Body of pancreas (tissue), 4 donors: ENCODE data around the gene CRYGN. TPM values are rescaled to one million over a fixed set of nuclear protein-coding genes. Genes with fewer than 3 reads are reported as not detected.

Source experiments
- ATAC-seq: fragments of 150-250 bp; one replicate; pipeline ENCODE4 v1.9.1; 2016
- DNase-seq, 4 donors: peaks; one replicate each; pipeline ENCODE4 v3.0.0-alpha.2; 2019
- H3K27ac ChIP-seq, 4 donors: fragments of 200-600 bp; sonication (generic); 1 replicate in 3 of 4; 2 replicates in 1 of 4; pipeline versions ENCODE4 v1.5.1 to v1.6.1; 2016 to 2019; ENCODE audit warnings: mild to moderate bottlenecking in 1 of 4, mixed read lengths in 1 of 4, moderate library complexity in 1 of 4
- H3K27me3 ChIP-seq, 2 donors: fragments of 200-600 bp; sonication (generic); one replicate each; pipeline ENCODE4 v1.6.0; 2016; ENCODE audit warnings: mild to moderate bottlenecking in 1 of 2
- H3K36me3 ChIP-seq, 2 donors: fragments of 200-600 bp; sonication (generic); replicated peaks in 1 of 2; 2 replicates each; pipeline ENCODE4 v1.5.1; 2016; ENCODE audit warnings: low read depth in 2 of 2; ENCODE audit not compliant: insufficient read depth in 1 of 2
- H3K4me1 ChIP-seq: fragments of 200-600 bp; sonication (generic); one replicate; pipeline ENCODE4 v1.6.0; 2016
- H3K4me3 ChIP-seq, 2 donors: fragments of 200-600 bp; sonication (generic); 1 replicate in 1 of 2; 2 replicates in 1 of 2; pipeline ENCODE4 v1.5.1; 2016 to 2019
- H3K9me3 ChIP-seq, 3 donors: fragments of 200-600 bp; sonication (generic); 1 replicate in 2 of 3; 2 replicates in 1 of 3; pipeline ENCODE4 v1.5.1; 2016
- CTCF ChIP-seq, 7 experiments: fragments of 450-650 bp in 4 of 7; fragments of 200-600 bp in 3 of 7; sonication (generic) in 3 of 7; IDR thresholded peaks; one replicate each; pipeline ENCODE4 v1.5.1; 2016 to 2019; ENCODE audit warnings: antibody characterized with exemption in 7 of 7
- POLR2A ChIP-seq, 3 donors: fragments of 450-650 bp; IDR thresholded peaks; one replicate each; pipeline ENCODE4 v1.6.1; 2016; ENCODE audit warnings: antibody characterized with exemption in 3 of 3, mild to moderate bottlenecking in 2 of 3
- WGBS, 2 donors: methylation state at CpG; one replicate each; pipeline ENCODE4 v1.1.5; 2017; 5-methylcytosine and 5-hydroxymethylcytosine counted together
- intact Hi-C: fragments of 100-400 bp; cut with DNase I; formaldehyde crosslinking; loops from one replicate; pipeline ENCODE4 v1.15.1; 2023
- total RNA-seq, 2 donors: library from RNA; depleted of rRNA; stranded (reverse); fragments of >200 nt; gene quantifications; one replicate each; pipeline ENCODE4 v1.1.0, GENCODE V29; 2016

CRYGN gene
- total RNA-seq, 2 donors from 2014 or later, result not detected

- no peak overlapping the region for H3K27ac ChIP-seq
- ATAC-seq, result no peak
- no peak for DNase-seq
- no peaks in the 10 kb centered on the region for H3K27me3 ChIP-seq
- TF ChIP-seq CTCF (IDR thresholded peaks at IDR 0.05), result no peak
- no peak overlapping the region for H3K4me3 ChIP-seq
- 17 to 22% methylated on average over 16 to 37 of the region's 37 CpGs for WGBS, 2 donors
- peaks cover 0 to 3% of the 10 kb centered on the region in 2 donors for H3K36me3 ChIP-seq
- peaks cover 18% of the 10 kb centered on the region for H3K4me1 ChIP-seq
- intact Hi-C loops, result no loop called here
- H3K9me3 ChIP-seq, result no peaks in the 10 kb centered on the region
Measured at GRCh38 chr7:151382079-151382885, 57.7 kb downstream of the CRYGN start.

GRCh38 chr7:151381348-151382078, 58.4 kb downstream of the CRYGN start:
- ATAC-seq (no peak), DNase-seq (no peak)
- intact Hi-C loops, result no loop called here
- Histone ChIP-seq H3K4me3 (no peak overlapping the region), H3K27ac (no peak overlapping the region), H3K9me3 (no peaks in the 10 kb centered on the region), H3K36me3 (peaks cover 4 to 7% of the 10 kb centered on the region in 2 donors), H3K4me1 (peaks cover 16% of the 10 kb centered on the region), H3K27me3 (no peaks in the 10 kb centered on the region)
- TF ChIP-seq CTCF (IDR thresholded peaks at IDR 0.05) (no peak), POLR2A (IDR thresholded peaks at IDR 0.05) (no peak)
- 2 to 4% methylated on average over 10 to 62 of the region's 83 CpGs for WGBS, 2 donors

GRCh38 chr7:151381098-151381347, 58.9 kb downstream of the CRYGN start:
- Histone ChIP-seq H3K9me3 (no peaks in the 10 kb centered on the region), H3K27me3 (no peaks in the 10 kb centered on the region), H3K27ac (no peak overlapping the region), H3K4me3 (no peak overlapping the region), H3K4me1 (peaks cover 11% of the 10 kb centered on the region), H3K36me3 (peaks cover 9 to 12% of the 10 kb centered on the region in 2 donors)
- DNase-seq (no peak), ATAC-seq (no peak)
- intact Hi-C loops, result no loop called here
- TF ChIP-seq CTCF (IDR thresholded peaks at IDR 0.05) (no peak), POLR2A (IDR thresholded peaks at IDR 0.05) (no peak)
- 25 to 60% methylated on average over 1 to 7 of the region's 7 CpGs for WGBS, 2 donors

DNA sequence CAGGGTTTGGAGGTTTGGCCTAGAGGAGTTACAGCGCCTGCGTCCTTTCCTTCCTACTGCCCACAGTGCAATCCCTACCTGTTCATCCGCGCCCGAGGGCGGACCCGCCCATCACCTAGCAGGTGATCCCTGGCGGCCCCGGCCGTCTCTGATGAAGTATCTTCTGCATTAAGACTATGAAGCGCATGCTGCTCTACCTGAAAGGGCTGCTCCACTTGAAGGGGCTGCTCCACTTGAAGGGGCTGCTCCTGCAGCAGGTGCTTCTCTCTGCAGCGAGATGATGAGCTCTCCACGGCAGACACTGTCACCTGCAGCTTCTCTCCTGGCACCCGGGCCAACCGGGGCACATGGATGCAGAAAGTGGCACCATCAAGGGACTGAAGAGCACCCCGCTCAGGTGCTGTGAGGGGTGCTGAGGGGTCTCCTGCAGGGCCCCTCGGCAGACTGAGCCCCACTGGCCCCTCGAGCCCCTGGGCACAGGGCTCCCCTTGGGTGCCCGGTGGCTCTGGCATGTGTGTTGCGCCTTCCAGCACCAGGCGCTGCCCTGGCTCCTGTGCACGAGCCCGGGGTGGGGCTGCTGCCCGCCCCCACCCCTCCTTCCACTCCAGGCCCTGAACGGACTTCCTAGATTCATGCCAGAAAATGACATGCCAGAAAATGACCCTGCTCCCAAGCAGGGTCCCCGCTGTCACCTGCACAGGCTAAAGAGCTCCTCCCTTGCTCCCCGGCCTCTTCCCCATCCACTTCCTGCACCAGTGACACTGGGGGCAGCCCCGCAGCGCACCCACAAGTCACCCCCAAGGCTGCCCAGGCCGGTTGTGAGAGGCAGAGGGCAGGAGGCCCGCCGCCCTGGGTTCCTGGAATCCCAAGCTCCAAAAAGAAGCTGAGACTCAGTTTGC, 59.5 kb downstream of the CRYGN start:
- intact Hi-C loops, result no loop called here
- Histone ChIP-seq H3K27me3 (no peaks in the 10 kb centered on the region), H3K4me3 (no peak overlapping the region), H3K36me3 (peaks cover 9 to 17% of the 10 kb centered on the region in 2 donors), H3K4me1 (peaks cover 11% of the 10 kb centered on the region), H3K27ac (no peak overlapping the region), H3K9me3 (no peaks in the 10 kb centered on the region)
- no peak for TF ChIP-seq CTCF (IDR thresholded peaks at IDR 0.05)
- TF ChIP-seq POLR2A (IDR thresholded peaks at IDR 0.05), result peak in 1 of 3 donors; percentile 1
- WGBS, 2 donors, result 78 to 84% methylated on average over 10 to 23 of the region's 32 CpGs
- no peak for DNase-seq
- ATAC-seq, result no peak
